Measurements from ENCODE around the gene WDR87.
"Not testable (repeated sequence)": the region's sequence is repeated elsewhere in the genome, so short reads cannot be mapped to it uniquely, and the experiment has no call there.

WDR87 gene

GRCh38 chr19:37931881-37932655, 25.7 kb upstream of the WDR87 start:
- peak in 48 of 58 donors; percentile 9 to 75 (median 42) for DNase-seq

- no peak for DNase-seq
Measured at GRCh38 chr19:37930416-37930815, 24.0 kb upstream of the WDR87 start.

GRCh38 chr19:37929355-37929923, 23.0 kb upstream of the WDR87 start:
- DNase-seq, result no peak

- DNase-seq, result no peak
Measured at GRCh38 chr19:37928527-37929286, 22.3 kb upstream of the WDR87 start.

- no peak for DNase-seq
Measured at GRCh38 chr19:37926711-37927110, 20.3 kb upstream of the WDR87 start.

GRCh38 chr19:37926255-37926654, 19.9 kb upstream of the WDR87 start:
- DNase-seq, result no peak

GRCh38 chr19:37925212-37925611, 18.8 kb upstream of the WDR87 start:
- DNase-seq, result no peak

- DNase-seq, result not testable (repeated sequence)
Measured at GRCh38 chr19:37924573-37924972, 18.2 kb upstream of the WDR87 start.

GRCh38 chr19:37920591-37921450, 14.4 kb upstream of the WDR87 start:
- DNase-seq, result peak in 1 of 58 donors; percentile 4

- no peak for DNase-seq
Measured at GRCh38 chr19:37914908-37915307, 8.5 kb upstream of the WDR87 start.

GRCh38 chr19:37909661-37910199, 3.3 kb upstream of the WDR87 start:
- no peak for DNase-seq

GRCh38 chr19:37907735-37908455, 1.5 kb upstream of the WDR87 start:
- DNase-seq, result no peak

GRCh38 chr19:37906869-37907734, 708 bp upstream of the WDR87 start, which contains the start of gene SIPA1L3:
Gene SIPA1L3 (plus strand): TSS chr19:37907208. CDS start chr19:38081566, 174,358 bp downstream.
- DNase-seq, result peak; percentile 61 to 98 (median 93)

GRCh38 chr19:37903096-37903495, 3.3 kb downstream of the WDR87 start:
- DNase-seq, result no peak

GRCh38 chr19:37902668-37903067, 3.7 kb downstream of the WDR87 start:
- DNase-seq, result peak in 55 of 58 donors; percentile 8 to 85 (median 53)

GRCh38 chr19:37899966-37900365, 6.4 kb downstream of the WDR87 start:
- DNase-seq, result no peak

GRCh38 chr19:37899453-37899852, 6.9 kb downstream of the WDR87 start:
- no peak for DNase-seq

GRCh38 chr19:37896180-37896579, 10.2 kb downstream of the WDR87 start:
- no peak for DNase-seq
